GM18867 (cell line): ENCODE results near the gene KLHDC8B.
"Not testable (repeated sequence)": the region's sequence is repeated elsewhere in the genome, so short reads cannot be mapped to it uniquely, and the experiment has no call there.

Source experiments
- ATAC-seq: cut with Tn5 transposase; IDR thresholded peaks from one replicate; pipeline ENCODE4 v1.9.1; 2021; ENCODE audit warnings: mild to moderate bottlenecking, moderate library complexity; ENCODE audit not compliant: unreplicated experiment

KLHDC8B gene

GRCh38 chr3:49181351-49181750 is 10.0 kb downstream of the KLHDC8B start:
- no peak for ATAC-seq

- ATAC-seq: no peak
Measured at GRCh38 chr3:49182682-49183081, 11.3 kb downstream of the KLHDC8B start.

GRCh38 chr3:49183873-49184272 is 12.5 kb downstream of the KLHDC8B start:
- ATAC-seq: no peak

- no peak for ATAC-seq
Measured at GRCh38 chr3:49191741-49192140, 20.3 kb downstream of the KLHDC8B start.

DNA sequence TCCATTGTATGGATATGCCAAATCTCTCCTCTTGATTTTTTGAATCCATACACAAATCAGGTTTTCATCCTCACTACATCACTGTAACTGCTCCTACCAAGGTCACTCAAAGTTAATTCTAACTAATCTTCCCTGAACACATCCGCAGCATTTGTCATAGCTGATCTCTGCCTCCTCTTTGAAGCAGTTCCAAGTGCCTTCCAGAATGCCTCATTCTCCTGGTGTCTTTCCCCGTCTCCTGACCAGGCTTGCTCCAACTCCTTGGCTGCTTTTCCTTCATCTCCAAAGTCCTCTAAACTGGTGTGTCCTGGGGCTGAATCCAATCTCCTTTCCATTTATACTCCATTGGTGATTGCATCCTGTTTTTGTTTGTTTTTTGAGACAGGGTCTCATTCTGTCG is 26.8 kb downstream of the KLHDC8B start:
- ATAC-seq: no peak

DNA sequence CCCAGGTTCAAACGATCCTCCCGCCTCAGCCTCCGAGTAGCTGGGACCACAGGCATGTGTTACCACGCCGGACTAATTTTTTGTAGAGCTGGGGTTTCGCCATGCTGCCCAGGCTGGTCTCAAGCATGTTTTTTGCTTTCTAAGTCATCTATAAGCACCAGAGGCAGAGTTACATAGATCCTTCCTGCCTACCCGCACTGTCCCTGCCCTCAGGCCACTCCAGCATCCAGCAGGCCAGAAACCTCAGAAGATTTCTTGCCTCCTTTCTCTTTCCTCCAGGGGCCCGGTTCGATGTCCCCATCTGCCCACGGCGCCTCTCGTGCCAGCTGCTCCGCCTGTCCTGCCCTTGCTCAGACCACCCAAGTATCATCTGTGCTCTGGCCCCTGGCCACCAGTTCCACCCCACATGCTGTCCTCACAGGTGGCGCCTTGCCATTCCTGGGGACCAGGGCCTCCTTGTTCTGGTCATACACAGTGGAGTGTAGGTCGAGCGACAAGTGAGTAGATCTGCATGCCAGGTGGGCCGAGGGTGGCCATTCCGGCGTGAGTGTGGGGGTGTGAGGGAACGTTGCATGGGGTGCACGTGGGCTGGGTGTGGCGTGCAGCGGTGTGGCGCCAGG is 27.3 kb downstream of the KLHDC8B start:
- ATAC-seq: no peak

- no peak for ATAC-seq
Measured at GRCh38 chr3:49199239-49199899, 28.0 kb downstream of the KLHDC8B start.

- ATAC-seq: no peak
Measured at GRCh38 chr3:49199900-49200281, 28.5 kb downstream of the KLHDC8B start.

- no peak for ATAC-seq
Measured at GRCh38 chr3:49213541-49213943, 42.1 kb downstream of the KLHDC8B start.

DNA sequence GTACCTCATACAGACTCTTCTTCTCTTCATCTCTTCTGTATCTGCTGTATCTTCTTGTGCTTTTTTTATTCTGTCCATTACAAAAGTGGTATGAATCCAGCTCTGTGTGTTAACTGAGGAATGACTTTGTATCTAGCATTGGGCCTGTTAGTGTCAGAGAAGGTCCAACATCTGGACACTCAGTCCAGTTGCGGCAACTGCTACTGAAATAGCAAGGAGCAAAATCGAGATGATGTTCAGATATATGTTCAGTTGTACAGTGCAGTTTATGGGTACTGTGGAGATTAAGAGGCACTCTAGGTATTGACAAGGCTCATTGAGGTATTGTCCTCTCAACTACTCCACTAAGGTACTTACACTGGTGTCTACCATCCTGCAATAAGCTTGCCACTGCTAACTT is 42.6 kb downstream of the KLHDC8B start:
- ATAC-seq: no peak

- not testable (repeated sequence) for ATAC-seq
Measured at GRCh38 chr3:49216687-49217086, 45.3 kb downstream of the KLHDC8B start.

- ATAC-seq: not testable (repeated sequence)
Measured at GRCh38 chr3:49217108-49217507, 45.7 kb downstream of the KLHDC8B start.

- ATAC-seq: no peak
Measured at GRCh38 chr3:49217688-49218470, 46.5 kb downstream of the KLHDC8B start.

DNA sequence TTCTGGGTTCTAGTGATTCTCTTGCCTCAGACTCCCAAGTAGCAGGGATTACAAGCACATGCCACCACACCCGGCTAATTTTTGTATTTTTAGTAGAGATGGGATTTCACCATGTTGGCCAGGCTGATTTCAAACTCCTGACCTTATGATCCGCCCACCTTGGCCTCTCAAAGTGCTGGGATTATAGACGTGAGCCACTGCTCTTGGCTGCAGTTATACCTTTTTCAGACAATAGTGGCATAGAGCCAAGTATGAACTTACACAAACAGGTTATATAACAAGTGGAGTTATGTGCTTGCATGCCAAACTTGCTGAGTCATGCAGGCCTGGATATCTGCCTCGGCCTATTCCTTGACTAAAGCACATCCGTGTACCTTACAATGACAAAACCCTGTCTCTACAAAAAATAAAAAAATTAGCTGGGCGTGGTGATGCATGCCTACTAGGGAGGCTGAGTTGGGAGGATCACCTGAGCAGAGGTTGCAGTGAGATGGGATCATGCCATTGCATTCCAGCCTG is 47.1 kb downstream of the KLHDC8B start:
- not testable (repeated sequence) for ATAC-seq

- no peak for ATAC-seq
Measured at GRCh38 chr3:49219132-49219531, 47.7 kb downstream of the KLHDC8B start.

GRCh38 chr3:49220985-49221563 is 49.7 kb downstream of the KLHDC8B start:
- not testable (repeated sequence) for ATAC-seq

GRCh38 chr3:49222002-49222401 is 50.6 kb downstream of the KLHDC8B start:
- no peak for ATAC-seq
